Endothelial cell (in vitro differentiated cells): ENCODE data around the gene ROCK1. TPM values are rescaled to one million over a fixed set of nuclear protein-coding genes. Genes with fewer than 3 reads are reported as not detected.

Source experiments
- DNase-seq: peaks from one replicate; pipeline ENCODE4 v3.0.0; 2021; ENCODE audit warnings: low spot score
- H3K27ac Mint-ChIP-seq: one replicate; pipeline ENCODE4 v1.8.0; 2021; ENCODE audit warnings: mixed read lengths, inconsistent platforms; ENCODE audit not compliant: unreplicated experiment
- H3K27me3 Mint-ChIP-seq: one replicate; pipeline ENCODE4 v1.8.0; 2021; ENCODE audit warnings: mild to moderate bottlenecking, moderate library complexity, mixed read lengths, inconsistent platforms; ENCODE audit not compliant: unreplicated experiment
- H3K36me3 Mint-ChIP-seq: one replicate; pipeline ENCODE4 v1.8.0; 2021; ENCODE audit warnings: mild to moderate bottlenecking, low read depth, mixed read lengths, inconsistent platforms; ENCODE audit not compliant: unreplicated experiment
- H3K4me1 Mint-ChIP-seq: one replicate; pipeline ENCODE4 v1.8.0; 2021; ENCODE audit warnings: mild to moderate bottlenecking, mixed read lengths, inconsistent platforms; ENCODE audit not compliant: unreplicated experiment
- H3K4me3 Mint-ChIP-seq: one replicate; pipeline ENCODE4 v1.8.0; 2021; ENCODE audit warnings: mild to moderate bottlenecking, mixed read lengths, inconsistent platforms; ENCODE audit not compliant: unreplicated experiment
- H3K9me3 Mint-ChIP-seq: one replicate; pipeline ENCODE4 v1.8.0; 2021; ENCODE audit warnings: mixed read lengths, inconsistent platforms; ENCODE audit not compliant: unreplicated experiment
- CTCF ChIP-seq: fragments of 200-600 bp; sonication (generic); IDR thresholded peaks from one replicate; pipeline ENCODE4 v1.5.0; 2021; ENCODE audit warnings: antibody characterized with exemption; ENCODE audit not compliant: unreplicated experiment
- total RNA-seq: library from RNA; stranded (reverse); fragmentation: NEBNext Ultra II Directional; extraction: Animal tissue kit (Norgen Biotek cat#: 25700); gene quantifications from one replicate; pipeline ENCODE4 v1.2.1, GENCODE V29; 2021; ENCODE audit not compliant: unreplicated experiment

Gene ROCK1
- total RNA-seq, 1 donor from 2014 or later = 62.2 TPM

- DNase-seq = no peak
- Mint-ChIP-seq H3K4me1 (peaks cover 30% of the 10 kb centered on the region), H3K4me3 (no peak overlapping the region), H3K27me3 (peaks cover 3% of the 10 kb centered on the region), H3K27ac (no peak overlapping the region), H3K36me3 (no peaks in the 10 kb centered on the region), H3K9me3 (no peaks in the 10 kb centered on the region)
- no peak for TF ChIP-seq CTCF
Observed at GRCh38 chr18:21099442-21099841, 12.2 kb downstream of the ROCK1 start.

DNA sequence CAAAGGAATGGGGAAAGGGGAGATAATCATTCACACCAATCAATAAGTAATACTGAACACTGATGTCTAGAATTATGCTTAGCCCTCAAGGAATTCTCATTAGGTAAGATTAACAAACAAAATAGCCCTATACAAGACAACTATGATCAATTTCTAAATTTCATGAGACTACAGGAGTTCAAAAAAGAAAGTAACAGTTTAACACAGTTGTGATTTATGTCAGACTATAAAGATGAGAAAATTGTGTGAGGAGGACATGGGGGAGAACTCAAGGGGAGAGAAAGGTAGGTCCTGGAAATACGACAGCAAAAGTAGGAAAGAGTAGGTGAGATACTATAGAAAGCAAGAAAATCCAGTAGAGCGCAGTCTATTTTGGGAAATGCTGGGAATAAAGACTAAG is 14.9 kb downstream of the ROCK1 start:
- peaks cover 27% of the 10 kb centered on the region for H3K4me1 Mint-ChIP-seq
- no peak for DNase-seq
- peaks cover 3% of the 10 kb centered on the region for H3K27me3 Mint-ChIP-seq
- H3K36me3 Mint-ChIP-seq = no peaks in the 10 kb centered on the region
- no peak overlapping the region for H3K4me3 Mint-ChIP-seq
- no peak overlapping the region for H3K27ac Mint-ChIP-seq
- H3K9me3 Mint-ChIP-seq = no peaks in the 10 kb centered on the region
- no peak for TF ChIP-seq CTCF

DNA sequence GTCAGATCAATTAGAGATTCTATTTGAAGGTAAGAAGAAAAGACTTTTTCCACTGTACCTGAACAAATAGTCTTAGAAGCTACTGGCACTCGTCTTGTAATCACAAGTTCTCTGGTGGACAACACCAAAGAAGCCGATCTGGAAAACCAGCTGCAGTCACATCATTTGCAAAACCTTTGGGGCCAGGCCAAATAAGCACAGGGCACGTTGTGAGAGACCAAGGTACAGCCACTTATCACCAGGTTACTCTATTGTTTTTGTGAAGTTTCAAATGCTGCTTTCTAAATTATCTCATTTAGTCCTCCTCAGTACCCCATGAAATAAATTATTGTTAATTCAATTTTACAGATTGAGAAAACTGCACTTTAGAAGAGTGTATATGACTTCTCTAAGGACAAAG is 18.5 kb downstream of the ROCK1 start:
- Mint-ChIP-seq H3K27ac (no peak overlapping the region), H3K27me3 (no peaks in the 10 kb centered on the region), H3K4me3 (no peak overlapping the region), H3K4me1 (no peaks in the 10 kb centered on the region), H3K36me3 (no peaks in the 10 kb centered on the region), H3K9me3 (no peaks in the 10 kb centered on the region)
- DNase-seq = no peak
- no peak for TF ChIP-seq CTCF

- Mint-ChIP-seq H3K4me3 (no peak overlapping the region), H3K27ac (no peak overlapping the region), H3K9me3 (no peaks in the 10 kb centered on the region), H3K27me3 (peaks cover 1% of the 10 kb centered on the region), H3K4me1 (no peaks in the 10 kb centered on the region), H3K36me3 (no peaks in the 10 kb centered on the region)
- TF ChIP-seq CTCF = no peak
- DNase-seq = no peak
Observed at GRCh38 chr18:21090680-21091079, 20.9 kb downstream of the ROCK1 start.

- DNase-seq = no peak
- no peak overlapping the region for H3K27ac Mint-ChIP-seq
- H3K4me1 Mint-ChIP-seq = no peaks in the 10 kb centered on the region
- H3K9me3 Mint-ChIP-seq = no peaks in the 10 kb centered on the region
- H3K36me3 Mint-ChIP-seq = no peaks in the 10 kb centered on the region
- peaks cover 1% of the 10 kb centered on the region for H3K27me3 Mint-ChIP-seq
- no peak overlapping the region for H3K4me3 Mint-ChIP-seq
- TF ChIP-seq CTCF = no peak
Observed at GRCh38 chr18:21085579-21086166, 25.9 kb downstream of the ROCK1 start.
